Measurements from ENCODE around the gene ATP2C2.

DNA sequence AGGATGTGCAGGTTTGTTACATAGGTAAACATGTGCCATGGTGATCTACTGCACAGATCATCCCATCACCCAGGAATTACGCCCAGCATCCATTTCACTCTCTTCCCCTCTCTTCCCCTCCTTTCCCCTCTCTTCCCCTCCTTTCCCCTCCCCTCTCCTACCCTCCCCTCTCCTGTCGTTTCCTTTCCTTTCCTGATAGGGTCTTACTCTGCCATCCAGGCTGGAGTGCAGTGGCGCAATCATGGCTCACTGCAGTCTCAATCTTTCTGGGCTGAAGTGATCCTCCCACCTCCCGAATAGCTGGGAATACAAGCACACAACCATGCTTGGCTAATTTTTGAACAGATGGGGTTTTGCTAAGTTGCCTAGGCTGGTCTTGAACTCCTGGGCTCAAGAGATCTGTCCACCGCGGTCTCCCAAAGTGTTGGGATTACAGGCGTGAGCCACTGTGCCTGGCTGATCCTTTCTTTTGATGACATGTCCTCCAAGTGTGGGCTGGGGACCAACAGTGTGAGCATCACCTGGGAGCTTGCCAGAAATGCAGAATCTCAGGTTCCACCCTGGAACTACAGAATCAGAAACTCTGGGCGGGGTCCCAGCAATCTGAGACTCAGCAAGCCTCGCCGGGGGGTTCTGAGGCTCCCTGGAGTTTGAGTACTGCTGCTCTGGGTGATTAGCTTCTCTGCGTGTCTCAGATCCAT is 10.8 kb downstream of the ATP2C2 start:
- TF ChIP-seq POLR2AphosphoS5 (IDR thresholded peaks at IDR 0.05; ENCODE audit: borderline replicate concordance, low read depth, low read length) (no peak), EZH2 (IDR thresholded peaks at IDR 0.05) (no peak)
